ENCODE data around the gene FAM8A1.

FAM8A1 gene

DNA sequence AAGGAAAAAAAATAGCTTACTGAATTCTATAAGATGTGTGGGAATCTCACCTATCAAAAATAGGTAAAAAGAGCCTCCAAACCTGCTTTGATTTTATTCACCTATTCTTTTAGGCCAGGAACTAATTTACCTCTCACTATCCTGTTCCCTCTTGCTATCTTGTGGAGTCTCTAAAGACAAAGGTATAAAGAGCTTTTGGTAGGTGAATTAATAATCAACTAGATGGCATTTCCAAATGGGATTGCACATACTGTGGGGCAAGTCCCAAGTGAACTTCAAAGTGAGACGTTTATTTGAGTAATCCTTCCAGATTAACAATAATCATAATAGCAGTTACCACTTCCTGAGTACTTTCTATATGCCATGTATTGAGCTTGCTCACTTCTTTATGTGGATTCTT, 2.8 kb downstream of the FAM8A1 start:
- peak; percentile 12 for DNase-seq

DNA sequence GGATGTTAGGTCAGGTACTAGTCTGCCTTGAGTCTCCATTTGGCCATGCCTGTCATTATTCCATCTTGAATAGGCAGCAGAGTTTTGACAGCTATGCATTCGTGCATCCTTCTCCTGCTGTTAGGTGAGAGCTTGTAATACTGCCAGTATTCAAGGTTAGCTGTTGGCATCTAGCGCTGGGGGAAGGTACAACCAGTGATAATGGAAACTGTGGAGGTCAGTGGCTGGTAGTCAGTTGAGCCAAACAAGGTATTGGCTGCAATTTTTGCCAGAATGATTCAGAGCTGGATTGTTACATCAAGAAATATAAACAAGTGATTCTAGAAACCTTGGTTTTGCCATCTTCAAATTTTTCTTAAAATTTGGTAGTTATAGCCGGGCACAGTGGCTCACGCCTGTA, 6.5 kb downstream of the FAM8A1 start:
- DNase-seq: no peak

DNA sequence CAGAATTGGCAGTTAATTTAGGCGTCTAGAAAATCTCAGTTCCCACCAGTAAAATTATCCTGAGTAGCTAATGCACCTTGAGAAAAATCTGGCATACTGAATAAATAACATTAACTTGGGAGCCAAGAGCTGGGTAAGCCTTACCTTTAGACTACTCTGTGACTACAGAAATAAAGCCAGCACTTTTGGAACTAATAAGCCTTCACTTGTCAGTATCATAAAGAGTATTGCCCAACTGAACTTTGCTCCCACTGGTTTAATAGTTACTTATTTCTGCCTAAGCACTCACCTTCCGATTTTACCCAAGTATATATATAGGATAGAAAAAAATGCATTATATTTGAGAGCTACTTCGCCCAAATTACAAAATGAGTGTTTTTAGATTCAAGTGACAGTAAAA, 10.7 kb downstream of the FAM8A1 start:
- DNase-seq: no peak

DNA sequence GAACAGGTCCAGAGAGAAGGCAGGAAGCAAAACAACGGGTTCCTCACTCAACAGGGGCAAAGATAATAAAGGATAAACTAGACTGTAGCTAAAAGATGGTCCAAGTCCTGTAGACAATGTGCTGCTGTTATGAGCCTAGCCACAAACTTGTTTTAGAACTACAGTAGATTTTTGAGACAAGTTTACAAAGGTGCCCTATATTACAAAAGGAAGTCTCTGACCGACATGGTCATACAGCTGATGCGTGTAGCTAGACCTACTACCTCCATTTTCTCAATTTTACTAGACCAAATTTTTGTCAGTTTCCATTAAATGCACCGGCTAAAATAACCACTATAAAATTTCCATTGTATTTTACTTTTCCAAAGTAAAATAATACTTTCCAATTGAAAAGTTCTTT, 11.9 kb downstream of the FAM8A1 start:
- no peak for DNase-seq

DNA sequence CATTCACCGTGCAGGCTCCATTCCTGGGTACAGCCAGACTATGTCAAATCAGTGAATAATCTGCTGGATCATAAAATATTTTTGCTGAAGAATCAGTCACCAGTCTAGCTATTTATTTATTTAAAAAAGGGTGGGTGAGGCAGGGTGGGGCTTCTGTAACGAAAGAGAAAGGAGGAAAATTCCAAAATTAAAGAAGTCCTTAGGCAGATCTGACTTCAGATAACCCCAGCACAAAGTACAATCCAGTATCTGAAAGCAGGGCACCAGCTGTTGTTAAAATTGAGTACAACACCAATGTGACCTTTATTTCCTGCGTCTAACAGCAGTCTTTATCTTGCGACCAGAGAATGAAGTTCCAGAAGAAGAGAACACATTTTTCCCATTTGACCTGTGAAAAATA, 15.7 kb downstream of the FAM8A1 start:
- no peak for DNase-seq

DNA sequence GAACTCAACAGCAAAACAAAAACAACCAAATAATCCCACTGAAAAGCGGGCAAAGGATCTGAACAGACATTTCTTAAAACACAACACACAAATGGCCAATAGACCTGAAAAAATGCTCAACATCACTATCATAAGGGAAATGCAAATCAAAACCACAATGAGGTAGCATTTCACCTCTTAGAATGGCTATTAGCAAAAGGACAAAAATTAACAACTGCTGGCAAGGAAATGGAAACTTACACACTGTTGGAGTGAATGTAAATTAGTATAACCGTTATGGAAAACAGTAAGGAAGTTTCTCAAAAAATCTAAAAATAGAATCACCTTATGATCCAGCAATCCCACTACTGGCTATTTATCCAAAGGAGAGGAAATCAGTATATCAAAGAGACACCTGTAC, 20.9 kb downstream of the FAM8A1 start:
- no peak for DNase-seq

DNA sequence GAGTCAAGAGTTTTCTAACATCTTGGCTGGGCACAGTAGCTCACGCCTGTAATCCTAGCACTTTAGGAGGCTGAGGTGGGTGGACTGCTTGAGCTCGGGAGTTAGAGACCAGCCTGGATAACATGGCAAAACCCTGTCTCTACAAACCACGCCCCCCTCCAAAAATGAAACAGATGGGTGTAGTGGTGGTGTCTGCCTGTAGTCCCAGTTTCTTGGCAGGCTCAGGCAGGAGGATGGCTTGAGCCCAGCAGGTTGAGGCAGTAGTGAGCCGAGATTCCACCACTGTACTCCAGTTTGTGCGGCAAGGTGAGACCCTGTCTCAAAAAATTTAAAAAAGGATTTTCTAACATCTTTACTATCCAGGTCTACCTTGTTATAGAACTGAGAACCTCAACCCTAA, 22.0 kb downstream of the FAM8A1 start:
- DNase-seq: no peak

DNA sequence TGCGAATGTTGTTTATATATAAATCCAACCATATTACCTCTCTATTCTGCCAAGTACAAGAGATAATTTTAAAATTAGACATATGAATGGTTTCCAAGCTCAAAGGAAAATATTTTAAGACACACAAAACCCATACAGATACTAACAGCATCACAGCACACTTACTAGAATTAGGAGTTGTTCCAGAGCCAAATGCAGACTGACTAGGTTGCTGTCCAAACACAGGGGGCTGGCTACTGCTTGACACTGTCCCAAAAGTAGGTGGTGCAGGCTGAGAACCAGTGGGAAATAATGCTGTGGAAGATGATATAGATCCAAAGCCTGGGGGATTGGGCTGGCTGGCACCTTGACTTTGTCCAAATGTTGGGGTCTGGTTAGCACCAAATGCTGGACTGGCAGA, 24.3 kb downstream of the FAM8A1 start:
- no peak for DNase-seq

DNA sequence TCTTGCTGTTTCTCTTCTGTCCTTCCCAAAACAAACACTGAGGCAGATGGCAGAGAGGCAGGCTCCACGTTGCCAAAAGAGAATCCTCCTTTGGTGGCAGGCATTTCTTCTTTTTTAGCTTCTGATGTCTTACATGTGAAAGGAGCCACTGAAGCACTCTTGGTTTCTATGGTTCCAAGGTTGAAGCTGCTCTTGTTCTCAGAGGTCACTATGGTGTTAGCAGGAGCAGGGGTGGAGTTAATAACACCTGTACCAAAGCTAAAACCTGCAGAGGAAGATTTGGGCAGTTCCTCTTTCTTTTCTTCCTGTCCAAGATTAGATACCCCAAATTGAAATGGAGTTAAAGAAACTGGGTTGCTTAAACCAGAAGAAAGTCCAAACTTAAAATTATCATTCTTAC, 28.8 kb downstream of the FAM8A1 start:
- no peak for DNase-seq

DNA sequence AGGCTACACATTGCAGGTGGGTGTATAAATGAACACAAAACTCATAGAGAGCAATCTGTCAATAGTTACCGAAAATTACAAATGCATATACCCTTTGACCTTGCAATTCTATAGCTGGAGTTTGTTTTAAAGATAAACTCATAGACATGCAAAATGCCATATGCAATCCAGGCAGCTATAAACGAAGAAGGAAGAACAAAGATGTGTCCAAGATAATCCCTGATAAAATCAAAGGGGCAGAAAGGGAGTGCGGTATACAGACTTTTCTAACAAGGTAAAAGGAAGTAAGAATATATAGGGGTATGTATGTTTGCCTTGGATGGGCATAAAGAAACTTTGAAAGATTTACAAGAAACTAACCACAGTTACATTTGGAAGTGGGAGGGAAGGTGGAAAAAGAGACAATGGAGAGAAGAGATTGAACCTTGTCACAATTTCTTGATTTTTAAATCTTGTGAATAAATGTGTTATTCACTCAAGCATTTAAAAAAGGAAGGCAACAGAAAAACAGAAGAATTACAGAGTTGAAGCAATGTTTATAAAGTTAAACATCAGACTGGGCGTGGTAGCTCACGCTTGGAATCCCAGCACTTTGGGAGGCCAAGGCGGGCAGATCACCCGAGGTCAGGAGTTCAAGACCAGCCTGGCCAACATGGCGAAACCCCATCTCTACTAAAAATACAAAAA, 29.9 kb downstream of the FAM8A1 start:
- no peak for DNase-seq

DNA sequence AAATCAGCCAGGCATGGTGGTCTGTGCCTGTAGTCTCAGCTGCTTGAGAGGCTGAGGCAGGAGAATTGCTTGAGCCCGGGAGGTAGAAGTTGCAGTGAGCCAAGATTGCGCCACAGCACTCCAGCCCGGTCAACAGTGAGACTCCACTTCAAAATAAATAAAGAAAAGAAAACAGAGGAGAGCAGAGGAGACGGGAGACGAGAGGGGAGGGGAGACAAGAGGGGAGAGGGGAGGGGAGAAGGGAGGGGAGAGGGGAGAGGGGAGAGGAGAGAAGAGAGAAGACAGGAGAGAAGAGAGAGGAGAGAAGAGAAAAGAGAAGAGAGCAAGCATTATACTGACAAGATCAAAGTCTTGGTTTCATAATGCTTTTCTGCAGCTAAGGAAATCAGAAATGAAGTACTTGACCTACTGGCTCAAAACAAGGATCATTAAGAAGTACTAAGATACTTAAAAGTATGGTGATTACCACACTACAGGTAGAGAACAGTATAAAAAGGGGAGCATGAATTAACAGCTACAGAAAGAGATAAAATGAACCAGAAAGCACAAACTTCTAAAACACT, 30.5 kb downstream of the FAM8A1 start:
- DNase-seq: no peak

DNA sequence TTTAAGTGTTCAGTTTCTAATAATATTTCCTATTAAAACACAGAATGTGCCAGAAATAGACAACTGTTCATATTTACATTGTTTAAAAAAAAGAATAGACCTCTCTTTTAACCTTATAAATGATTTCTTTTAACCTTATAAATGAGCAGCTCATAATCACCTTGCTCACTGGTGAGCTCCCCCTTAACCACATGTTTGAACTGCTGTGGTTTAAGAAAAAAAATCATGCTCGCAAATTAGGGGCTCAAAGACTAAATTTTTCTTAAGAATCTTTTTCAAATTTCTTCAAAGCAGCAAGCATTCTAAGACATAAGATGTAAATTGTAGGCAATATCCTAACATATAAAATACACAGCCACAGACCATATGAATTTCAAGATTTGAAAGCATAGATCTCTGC, 32.8 kb downstream of the FAM8A1 start:
- DNase-seq: no peak

DNA sequence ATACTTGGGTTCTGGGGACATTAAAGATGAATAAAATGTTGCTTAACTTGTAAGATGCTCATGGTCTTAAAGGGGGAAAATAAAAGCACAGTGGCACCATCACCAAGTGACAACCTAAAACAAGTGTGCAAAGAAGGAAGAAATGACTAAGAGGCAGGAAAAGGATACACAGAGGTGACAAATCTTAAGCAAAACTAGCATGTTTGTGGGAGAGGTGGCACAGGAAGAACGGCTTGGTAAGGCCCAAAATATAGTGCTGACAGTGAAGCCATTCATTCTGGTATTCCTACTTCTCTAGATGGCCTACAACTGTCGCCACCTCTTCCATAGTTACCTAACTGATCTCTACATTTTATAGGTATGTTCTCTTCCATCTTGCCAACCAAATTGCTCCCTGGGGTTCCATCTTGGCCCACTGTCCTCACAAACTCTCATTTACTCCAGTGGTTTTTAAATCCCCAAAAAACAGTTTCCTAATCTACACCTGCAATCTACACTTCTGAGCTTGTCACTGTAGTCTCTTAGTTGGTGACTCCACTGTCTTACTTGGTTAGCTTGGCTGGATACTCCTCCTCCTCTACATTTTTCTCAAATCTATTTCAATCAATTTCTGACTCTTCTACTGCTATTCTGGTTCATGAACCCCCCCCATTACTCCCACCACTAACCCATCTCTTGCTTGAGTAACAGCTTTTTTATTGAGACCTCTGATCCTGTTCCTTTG, 33.5 kb downstream of the FAM8A1 start:
- no peak for DNase-seq

DNA sequence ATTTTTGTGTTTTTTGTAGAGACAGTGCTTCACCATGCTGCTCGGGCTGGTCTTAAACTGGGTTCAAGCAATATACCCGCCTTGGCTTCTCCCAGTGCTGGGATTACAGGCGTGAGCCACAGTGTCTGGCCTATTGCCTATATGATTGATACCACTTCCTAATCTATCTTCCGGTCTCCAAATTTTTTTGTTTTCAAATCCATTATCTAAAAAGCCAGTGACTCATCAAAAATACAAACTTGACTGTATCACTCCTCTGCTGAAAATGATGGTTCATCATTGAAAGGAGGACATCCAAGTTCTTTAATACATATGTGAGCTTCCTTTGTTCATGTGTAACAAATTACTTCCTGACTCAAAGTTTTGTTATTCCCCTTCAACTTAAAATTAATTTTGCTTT, 35.5 kb downstream of the FAM8A1 start:
- DNase-seq: no peak

DNA sequence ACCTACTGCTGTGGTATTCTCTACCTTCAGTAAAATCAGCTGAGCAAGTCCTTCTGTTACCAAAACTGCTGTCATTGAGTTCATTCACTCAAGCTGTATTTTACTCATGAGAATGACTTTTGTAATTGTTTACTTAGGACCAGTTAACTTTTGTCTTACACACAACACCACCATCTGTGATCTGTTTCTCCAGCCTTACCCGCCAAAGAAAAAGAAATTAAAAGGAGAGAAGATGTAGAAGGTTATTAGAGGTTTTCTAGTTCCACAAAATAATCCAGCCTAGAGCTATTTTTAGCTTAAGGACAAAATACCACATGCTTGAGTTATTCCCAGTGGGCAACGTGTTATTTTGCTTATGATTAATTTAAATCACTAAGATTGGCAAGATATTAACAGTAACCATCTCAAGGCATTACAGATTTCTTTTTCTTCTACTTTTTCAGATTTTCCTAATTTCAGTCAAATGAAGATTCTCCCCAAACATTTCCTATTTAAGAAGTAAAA, 38.2 kb downstream of the FAM8A1 start:
- no peak for DNase-seq

DNA sequence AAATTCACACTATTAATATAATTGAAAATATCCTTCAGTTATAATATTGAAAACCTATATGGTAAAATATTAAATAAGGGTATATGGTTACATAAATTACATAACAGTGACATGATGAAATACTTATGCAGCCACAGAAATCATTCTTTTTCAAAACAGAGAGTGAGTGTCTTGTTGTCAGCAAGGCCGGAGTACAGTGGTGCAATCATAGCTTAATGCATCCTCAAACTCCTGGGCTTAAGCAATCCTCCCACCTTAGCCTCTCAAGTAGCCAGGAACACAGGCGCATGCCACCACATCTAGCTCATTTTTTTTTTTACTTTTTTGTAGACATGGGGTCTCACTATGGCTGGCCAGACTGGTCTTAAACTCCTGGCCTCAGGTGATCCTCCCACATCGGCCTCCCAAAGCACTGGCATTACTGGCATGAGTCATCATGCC, 40.4 kb downstream of the FAM8A1 start:
- no peak for DNase-seq

DNA sequence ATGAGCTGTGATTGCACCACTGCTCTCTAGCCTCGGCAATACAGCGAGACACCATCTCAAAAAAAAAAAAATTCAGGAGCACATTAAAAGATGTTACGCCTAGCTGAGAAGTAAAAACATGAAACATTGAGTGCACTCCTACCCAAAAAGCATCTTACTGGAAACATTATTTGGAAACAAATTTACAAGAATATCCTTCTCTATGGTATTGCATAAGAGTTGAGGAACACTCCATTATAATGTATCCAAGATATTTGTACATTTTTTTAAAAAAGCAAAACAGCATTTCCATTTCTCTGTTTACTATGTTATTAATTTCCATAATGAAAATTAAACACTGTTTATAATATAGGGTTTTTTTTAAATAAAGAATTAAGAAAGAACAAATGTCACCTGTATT, 48.6 kb downstream of the FAM8A1 start:
- no peak for DNase-seq

DNA sequence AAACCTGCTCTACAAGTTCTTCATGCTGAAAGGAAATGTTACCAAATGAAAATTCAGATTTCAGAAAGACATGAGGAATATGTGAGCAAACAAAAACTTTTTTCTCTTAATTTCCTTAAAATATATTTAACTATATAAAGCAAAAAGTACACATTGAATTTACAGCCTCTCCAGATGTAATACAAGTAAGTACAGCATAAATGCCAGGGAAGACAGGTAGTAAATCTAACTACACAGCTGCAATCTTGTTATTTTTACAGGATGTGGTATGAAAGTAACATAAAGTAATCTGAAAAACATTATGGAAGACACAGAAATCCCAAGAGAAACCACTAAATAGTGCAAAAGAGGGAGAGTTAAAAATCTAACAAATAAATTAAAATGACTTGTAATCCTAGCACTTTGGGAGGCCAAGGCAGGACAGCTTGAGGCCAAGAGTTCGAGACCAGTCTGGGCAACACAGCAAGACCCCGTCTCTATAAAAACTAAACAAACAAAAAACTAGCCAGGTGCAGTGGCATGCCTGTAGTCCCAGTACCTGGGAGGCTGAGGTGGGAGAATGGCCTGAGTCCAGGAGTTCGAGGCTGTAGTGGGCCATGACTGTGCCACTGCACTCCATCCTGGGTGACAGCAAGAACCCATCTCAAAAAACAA, 50.7 kb downstream of the FAM8A1 start:
- no peak for DNase-seq

DNA sequence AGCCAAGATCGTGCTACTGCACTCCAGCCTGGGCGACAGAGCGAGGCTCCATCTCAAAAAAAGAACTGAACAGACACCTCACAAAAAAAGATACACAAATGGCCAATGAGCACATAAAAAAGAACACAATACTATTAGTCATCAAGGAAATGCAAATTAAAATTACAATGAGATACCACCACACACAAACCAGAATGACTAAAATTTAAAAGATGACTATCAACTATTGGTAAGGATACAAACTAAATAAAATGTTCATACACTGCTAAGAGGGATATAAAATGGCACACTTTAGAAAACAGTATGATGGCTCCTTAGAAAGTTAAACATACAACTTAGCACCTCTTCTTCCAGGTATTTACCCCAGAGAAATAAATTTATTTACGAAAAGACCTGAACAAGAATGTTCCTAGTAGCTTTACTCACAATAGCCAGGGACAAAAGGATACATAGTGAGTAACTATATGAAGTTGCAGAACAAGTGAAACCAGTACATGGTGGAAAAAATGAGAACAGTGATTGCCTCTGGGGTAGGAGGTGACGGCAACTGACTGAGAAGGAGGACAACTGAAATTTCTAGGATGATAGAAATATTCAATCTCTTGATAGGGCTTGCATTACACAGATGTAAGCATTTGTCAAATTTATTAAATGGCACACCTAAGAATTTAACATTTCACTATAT, 53.2 kb downstream of the FAM8A1 start:
- DNase-seq: no peak

DNA sequence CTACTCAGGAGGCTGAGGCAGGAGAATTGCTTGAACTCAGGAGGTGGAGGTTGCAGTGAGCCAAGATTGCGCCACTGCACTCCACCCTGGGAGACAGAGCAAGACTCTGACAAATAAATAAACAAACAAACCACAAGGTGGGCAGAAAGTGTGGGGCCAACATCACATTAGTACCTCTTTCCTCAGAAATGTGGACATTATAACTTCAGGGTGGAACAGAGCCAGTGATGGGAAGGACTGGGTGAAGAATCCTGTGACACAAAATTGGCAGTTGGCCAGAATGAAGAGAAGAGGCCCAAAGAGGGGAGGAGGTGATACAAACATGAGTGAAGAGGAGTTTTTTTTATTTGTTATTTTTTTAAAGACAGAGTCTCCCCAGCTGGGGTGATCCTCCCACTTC, 56.0 kb downstream of the FAM8A1 start:
- no peak for DNase-seq

DNA sequence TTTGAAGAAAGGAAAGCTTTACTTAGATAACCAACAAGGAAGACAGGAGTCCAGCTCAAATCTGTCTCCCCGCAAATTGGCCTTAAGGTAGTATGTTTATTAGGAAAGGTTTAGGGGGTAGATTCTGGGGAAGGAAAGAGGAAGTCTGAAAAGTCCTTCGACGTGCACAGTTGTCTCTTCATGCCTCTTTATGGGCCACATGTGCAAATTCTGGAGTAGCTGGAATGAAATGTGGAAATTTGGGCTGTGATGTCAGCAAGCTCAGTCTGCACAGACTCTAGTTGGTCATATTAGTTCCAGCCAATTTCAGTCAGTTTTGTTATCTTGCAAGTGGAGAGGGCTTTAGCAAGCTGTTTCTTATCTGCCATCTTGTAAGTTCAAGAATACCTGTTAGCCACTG, 56.5 kb downstream of the FAM8A1 start:
- DNase-seq: no peak

Data from kidney glomerular epithelial cell (primary cell).